ENCODE results near the gene ERICH4. TPM values are rescaled to one million over a fixed set of nuclear protein-coding genes. Genes with fewer than 3 reads are reported as not detected.

The ERICH4 gene
- polyA plus RNA-seq, 1 donor, result 69.2 TPM

DNA sequence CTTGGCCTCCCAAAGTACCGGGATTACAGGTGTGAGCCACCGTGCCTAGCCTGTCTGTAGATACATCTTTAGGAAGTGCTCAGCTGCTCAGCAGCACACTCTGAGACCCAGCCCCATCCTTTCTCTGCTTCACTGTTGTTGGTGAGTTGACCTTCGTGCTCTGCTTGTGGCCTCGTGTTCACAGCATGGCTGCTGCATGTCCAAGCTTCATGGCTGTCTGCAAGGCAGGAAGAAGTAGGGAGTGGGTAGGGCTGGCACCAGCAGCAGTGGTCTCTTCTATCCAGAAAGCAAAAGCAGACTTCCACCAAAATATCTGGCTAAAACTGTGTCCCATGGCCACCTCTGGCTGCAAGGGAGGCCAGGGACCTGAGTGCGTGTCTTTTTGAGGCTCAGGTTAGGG lies 30.0 kb upstream of the ERICH4 start:
- Histone ChIP-seq H3K4me3 (ENCODE audit: low read length) (no peak overlapping the region), H3K9me3 (ENCODE audit: control insufficient read depth, low read depth, low read length) (no peaks in the 10 kb centered on the region), H3K4me1 (ENCODE audit: control insufficient read depth, insufficient read depth, low read length) (peaks cover 41% of the 10 kb centered on the region), H3K27me3 (ENCODE audit: control insufficient read depth, insufficient read depth, low read length) (no peaks in the 10 kb centered on the region), H3K36me3 (ENCODE audit: control insufficient read depth, insufficient read depth, low read length) (peaks cover 58% of the 10 kb centered on the region), H3K27ac (ENCODE audit: low read length) (no peak overlapping the region)
- no peak for DNase-seq
- WGBS (ENCODE audit: insufficient coverage, low lambda C conversion rate), result no CpG with 5 or more reads among the region's 5 CpGs

- H3K4me3 ChIP-seq (ENCODE audit: low read length), result no peak overlapping the region
- no CpG with 5 or more reads among the region's 10 CpGs for WGBS (ENCODE audit: insufficient coverage, low lambda C conversion rate)
- H3K27ac ChIP-seq (ENCODE audit: low read length), result no peak overlapping the region
- peaks cover 31% of the 10 kb centered on the region for H3K4me1 ChIP-seq (ENCODE audit: control insufficient read depth, insufficient read depth, low read length)
- no peaks in the 10 kb centered on the region for H3K27me3 ChIP-seq (ENCODE audit: control insufficient read depth, insufficient read depth, low read length)
- no peaks in the 10 kb centered on the region for H3K9me3 ChIP-seq (ENCODE audit: control insufficient read depth, low read depth, low read length)
- peaks cover 66% of the 10 kb centered on the region for H3K36me3 ChIP-seq (ENCODE audit: control insufficient read depth, insufficient read depth, low read length)
- DNase-seq, result no peak
Observed at GRCh38 chr19:41413947-41414346, 29.0 kb upstream of the ERICH4 start.

GRCh38 chr19:41414461-41414860 lies 28.5 kb upstream of the ERICH4 start:
- DNase-seq, result peak in 1 of 2 donors; percentile 68
- H3K27ac ChIP-seq (ENCODE audit: low read length), result no peak overlapping the region
- peaks cover 70% of the 10 kb centered on the region for H3K36me3 ChIP-seq (ENCODE audit: control insufficient read depth, insufficient read depth, low read length)
- no peaks in the 10 kb centered on the region for H3K27me3 ChIP-seq (ENCODE audit: control insufficient read depth, insufficient read depth, low read length)
- H3K4me1 ChIP-seq (ENCODE audit: control insufficient read depth, insufficient read depth, low read length), result peaks cover 28% of the 10 kb centered on the region
- no peaks in the 10 kb centered on the region for H3K9me3 ChIP-seq (ENCODE audit: control insufficient read depth, low read depth, low read length)
- no CpG with 5 or more reads among the region's 9 CpGs for WGBS (ENCODE audit: insufficient coverage, low lambda C conversion rate)
- no peak overlapping the region for H3K4me3 ChIP-seq (ENCODE audit: low read length)

DNA sequence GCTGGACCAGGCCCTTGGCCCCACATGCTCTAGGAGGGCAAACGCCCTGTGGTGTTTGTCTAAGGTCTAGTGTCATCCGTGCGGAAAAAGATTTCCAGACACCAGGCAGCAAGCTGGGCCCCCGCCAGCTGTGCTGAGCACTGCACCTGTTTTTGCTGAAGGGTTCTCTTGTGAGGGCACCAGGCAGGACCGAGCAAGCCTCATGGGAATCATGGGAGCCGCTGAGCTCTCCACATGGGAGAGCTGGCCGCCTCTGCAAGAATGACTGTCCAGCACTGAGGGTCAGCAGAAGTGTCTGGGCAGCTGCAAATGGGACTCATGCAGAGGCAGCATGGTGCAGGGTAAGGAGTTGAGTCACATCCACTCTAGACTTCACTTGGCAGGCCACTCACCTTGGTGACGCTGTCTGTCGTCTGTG lies 27.8 kb upstream of the ERICH4 start:
- H3K27ac ChIP-seq (ENCODE audit: low read length), result no peak overlapping the region
- H3K4me1 ChIP-seq (ENCODE audit: control insufficient read depth, insufficient read depth, low read length), result peaks cover 23% of the 10 kb centered on the region
- DNase-seq, result no peak
- peaks cover 76% of the 10 kb centered on the region for H3K36me3 ChIP-seq (ENCODE audit: control insufficient read depth, insufficient read depth, low read length)
- no peak overlapping the region for H3K4me3 ChIP-seq (ENCODE audit: low read length)
- WGBS (ENCODE audit: insufficient coverage, low lambda C conversion rate), result no CpG with 5 or more reads among the region's 9 CpGs
- H3K9me3 ChIP-seq (ENCODE audit: control insufficient read depth, low read depth, low read length), result no peaks in the 10 kb centered on the region
- H3K27me3 ChIP-seq (ENCODE audit: control insufficient read depth, insufficient read depth, low read length), result no peaks in the 10 kb centered on the region

DNA sequence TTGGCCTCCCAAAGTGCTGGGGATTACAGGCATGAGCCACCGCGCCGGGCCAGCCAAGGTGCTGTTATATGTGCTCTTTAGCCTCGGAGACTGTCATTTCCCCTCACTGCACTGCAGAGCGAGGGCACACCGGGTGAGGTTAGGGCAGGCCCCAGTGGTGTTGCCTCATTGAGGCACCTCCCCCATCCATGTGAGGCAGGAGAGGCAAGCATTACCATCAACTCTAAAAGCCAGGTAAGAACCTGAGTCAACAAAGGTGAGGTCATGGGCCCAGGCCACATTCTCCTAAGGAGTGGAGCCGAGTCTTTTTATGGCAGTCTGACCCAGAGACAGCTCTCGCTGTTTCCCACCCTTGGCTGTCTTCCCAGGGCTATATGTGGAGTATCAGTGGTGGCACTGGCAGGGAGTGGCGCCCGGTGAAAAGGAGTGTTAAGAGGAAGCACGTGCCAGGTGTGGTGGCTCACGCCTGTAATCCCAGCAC lies 26.7 kb upstream of the ERICH4 start:
- Histone ChIP-seq H3K9me3 (ENCODE audit: control insufficient read depth, low read depth, low read length) (no peaks in the 10 kb centered on the region), H3K4me3 (ENCODE audit: low read length) (no peak overlapping the region), H3K36me3 (ENCODE audit: control insufficient read depth, insufficient read depth, low read length) (peaks cover 77% of the 10 kb centered on the region), H3K27ac (ENCODE audit: low read length) (peak overlapping the region; percentile 61), H3K27me3 (ENCODE audit: control insufficient read depth, insufficient read depth, low read length) (no peaks in the 10 kb centered on the region), H3K4me1 (ENCODE audit: control insufficient read depth, insufficient read depth, low read length) (peaks cover 30% of the 10 kb centered on the region)
- no CpG with 5 or more reads among the region's 12 CpGs for WGBS (ENCODE audit: insufficient coverage, low lambda C conversion rate)
- peak; percentile 77 to 98 for DNase-seq

- no peak overlapping the region for H3K4me3 ChIP-seq (ENCODE audit: low read length)
- no CpG with 5 or more reads among the region's 8 CpGs for WGBS (ENCODE audit: insufficient coverage, low lambda C conversion rate)
- H3K4me1 ChIP-seq (ENCODE audit: control insufficient read depth, insufficient read depth, low read length), result peaks cover 34% of the 10 kb centered on the region
- H3K27me3 ChIP-seq (ENCODE audit: control insufficient read depth, insufficient read depth, low read length), result no peaks in the 10 kb centered on the region
- DNase-seq, result no peak
- peak overlapping the region; percentile 60 for H3K27ac ChIP-seq (ENCODE audit: low read length)
- peaks cover 6% of the 10 kb centered on the region for H3K9me3 ChIP-seq (ENCODE audit: control insufficient read depth, low read depth, low read length)
- H3K36me3 ChIP-seq (ENCODE audit: control insufficient read depth, insufficient read depth, low read length), result peaks cover 72% of the 10 kb centered on the region
Observed at GRCh38 chr19:41420101-41420880, 22.7 kb upstream of the ERICH4 start.

DNA sequence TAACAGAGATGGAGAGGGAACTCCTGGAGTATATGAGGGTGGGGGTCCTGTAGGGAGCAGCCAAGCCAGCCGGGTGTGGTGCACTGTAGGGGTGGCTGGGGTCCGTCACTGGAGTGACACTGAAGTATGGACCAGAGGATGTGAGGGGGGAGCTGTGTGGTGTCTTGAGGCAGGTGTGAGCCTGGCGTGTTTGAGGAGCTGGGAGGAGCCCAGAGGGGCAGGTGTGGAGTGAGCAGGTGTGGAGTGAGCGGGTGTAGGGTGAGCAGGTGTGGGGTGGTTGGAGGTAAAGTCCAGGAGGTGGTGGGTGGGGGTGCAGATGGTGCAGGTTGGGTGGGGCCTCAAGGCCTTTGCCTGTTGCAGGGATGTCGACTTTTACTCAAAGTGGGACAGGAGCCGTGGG lies 21.6 kb upstream of the ERICH4 start:
- WGBS (ENCODE audit: insufficient coverage, low lambda C conversion rate), result no CpG with 5 or more reads among the region's 6 CpGs
- peak; percentile 76 to 88 for DNase-seq
- Histone ChIP-seq H3K36me3 (ENCODE audit: control insufficient read depth, insufficient read depth, low read length) (peaks cover 75% of the 10 kb centered on the region), H3K4me3 (ENCODE audit: low read length) (no peak overlapping the region), H3K27me3 (ENCODE audit: control insufficient read depth, insufficient read depth, low read length) (no peaks in the 10 kb centered on the region), H3K27ac (ENCODE audit: low read length) (peak overlapping the region; percentile 60), H3K9me3 (ENCODE audit: control insufficient read depth, low read depth, low read length) (peaks cover 10% of the 10 kb centered on the region), H3K4me1 (ENCODE audit: control insufficient read depth, insufficient read depth, low read length) (peaks cover 40% of the 10 kb centered on the region)

- H3K27me3 ChIP-seq (ENCODE audit: control insufficient read depth, insufficient read depth, low read length), result no peaks in the 10 kb centered on the region
- DNase-seq, result no peak
- H3K9me3 ChIP-seq (ENCODE audit: control insufficient read depth, low read depth, low read length), result peaks cover 10% of the 10 kb centered on the region
- H3K4me3 ChIP-seq (ENCODE audit: low read length), result no peak overlapping the region
- whole genome bisulfite sequencing (ENCODE audit: insufficient coverage, low lambda C conversion rate), result no CpG with 5 or more reads among the region's 20 CpGs
- H3K36me3 ChIP-seq (ENCODE audit: control insufficient read depth, insufficient read depth, low read length), result peaks cover 70% of the 10 kb centered on the region
- peak overlapping the region; percentile 41 for H3K27ac ChIP-seq (ENCODE audit: low read length)
- H3K4me1 ChIP-seq (ENCODE audit: control insufficient read depth, insufficient read depth, low read length), result peaks cover 38% of the 10 kb centered on the region
Observed at GRCh38 chr19:41421973-41422372, 21.0 kb upstream of the ERICH4 start.

GRCh38 chr19:41422456-41422855 lies 20.5 kb upstream of the ERICH4 start:
- Histone ChIP-seq H3K27ac (ENCODE audit: low read length) (no peak overlapping the region), H3K27me3 (ENCODE audit: control insufficient read depth, insufficient read depth, low read length) (no peaks in the 10 kb centered on the region), H3K36me3 (ENCODE audit: control insufficient read depth, insufficient read depth, low read length) (peaks cover 68% of the 10 kb centered on the region), H3K9me3 (ENCODE audit: control insufficient read depth, low read depth, low read length) (peaks cover 10% of the 10 kb centered on the region), H3K4me1 (ENCODE audit: control insufficient read depth, insufficient read depth, low read length) (peaks cover 38% of the 10 kb centered on the region), H3K4me3 (ENCODE audit: low read length) (no peak overlapping the region)
- WGBS (ENCODE audit: insufficient coverage, low lambda C conversion rate), result no CpG with 5 or more reads among the region's 18 CpGs
- no peak for DNase-seq

DNA sequence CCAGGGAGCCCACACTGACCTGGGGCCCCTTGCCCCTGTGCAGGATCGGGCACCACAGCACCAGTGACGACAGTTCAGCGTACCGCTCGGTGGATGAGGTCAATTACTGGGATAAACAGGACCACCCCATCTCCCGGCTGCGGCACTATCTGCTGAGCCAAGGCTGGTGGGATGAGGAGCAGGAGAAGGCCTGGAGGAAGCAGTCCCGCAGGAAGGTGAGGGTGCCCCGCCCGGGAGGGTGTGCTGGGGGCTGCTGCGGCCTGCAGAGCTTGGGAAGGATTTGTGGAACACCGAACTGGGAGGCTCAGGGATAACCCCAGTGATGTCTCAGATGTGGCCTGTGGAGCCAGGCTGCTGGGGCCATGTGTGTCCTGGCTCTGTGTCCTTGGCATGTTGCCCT lies 20.0 kb upstream of the ERICH4 start:
- Histone ChIP-seq H3K36me3 (ENCODE audit: control insufficient read depth, insufficient read depth, low read length) (peaks cover 67% of the 10 kb centered on the region), H3K4me3 (ENCODE audit: low read length) (no peak overlapping the region), H3K4me1 (ENCODE audit: control insufficient read depth, insufficient read depth, low read length) (peaks cover 40% of the 10 kb centered on the region), H3K27ac (ENCODE audit: low read length) (no peak overlapping the region), H3K27me3 (ENCODE audit: control insufficient read depth, insufficient read depth, low read length) (no peaks in the 10 kb centered on the region), H3K9me3 (ENCODE audit: control insufficient read depth, low read depth, low read length) (peaks cover 10% of the 10 kb centered on the region)
- DNase-seq, result no peak
- WGBS (ENCODE audit: insufficient coverage, low lambda C conversion rate), result no CpG with 5 or more reads among the region's 12 CpGs
